Measurements from ENCODE around the gene SMURF1.

- no peak for TF ChIP-seq EP300 (IDR thresholded peaks at IDR 0.05)
- TF ChIP-seq CTCF (IDR thresholded peaks at IDR 0.05), result no peak
- no peak for TF ChIP-seq POLR2A (IDR thresholded peaks at IDR 0.05)
- TF ChIP-seq POLR2AphosphoS5 (IDR thresholded peaks at IDR 0.05), result no peak
Observed at GRCh38 chr7:98995523-98996149, 148.3 kb downstream of the SMURF1 start.

Data from suprapubic skin (tissue), 4 donors.